Sciatic nerve (tissue), 1 donor: ENCODE results near the gene C3orf70. TPM values are rescaled to one million over a fixed set of nuclear protein-coding genes. Genes with fewer than 3 reads are reported as not detected.

Experiments used
- total RNA-seq: library from RNA; stranded (reverse); fragmentation: NEBNext Ultra II Directional; extraction: Animal tissue kit (Norgen Biotek cat#: 25700); gene quantifications from one replicate; pipeline ENCODE4 v1.2.1, GENCODE V29; 2021
- donor health status: DM: no; HTN: no; CAD: no.

Gene C3orf70
- total RNA-seq, 1 donor from 2014 or later: 12.9 TPM

Other genes with a start within 250 kb of the C3orf70 start
- gene EHHADH, start 101.0 kb upstream of the C3orf70 start, total RNA-seq: 6.2 TPM
- 22.2 TPM for gene MAP3K13, start 210.1 kb upstream of the C3orf70 start, total RNA-seq